ENCODE results near the gene VAV2. TPM values are rescaled to one million over a fixed set of nuclear protein-coding genes. Genes with fewer than 3 reads are reported as not detected.
"Not testable (repeated sequence)": the region's sequence is repeated elsewhere in the genome, so short reads cannot be mapped to it uniquely, and the experiment has no call there.

Gene VAV2
- total RNA-seq, 2 donors from 2014 or later = 3.4 to 6.0 TPM

DNA sequence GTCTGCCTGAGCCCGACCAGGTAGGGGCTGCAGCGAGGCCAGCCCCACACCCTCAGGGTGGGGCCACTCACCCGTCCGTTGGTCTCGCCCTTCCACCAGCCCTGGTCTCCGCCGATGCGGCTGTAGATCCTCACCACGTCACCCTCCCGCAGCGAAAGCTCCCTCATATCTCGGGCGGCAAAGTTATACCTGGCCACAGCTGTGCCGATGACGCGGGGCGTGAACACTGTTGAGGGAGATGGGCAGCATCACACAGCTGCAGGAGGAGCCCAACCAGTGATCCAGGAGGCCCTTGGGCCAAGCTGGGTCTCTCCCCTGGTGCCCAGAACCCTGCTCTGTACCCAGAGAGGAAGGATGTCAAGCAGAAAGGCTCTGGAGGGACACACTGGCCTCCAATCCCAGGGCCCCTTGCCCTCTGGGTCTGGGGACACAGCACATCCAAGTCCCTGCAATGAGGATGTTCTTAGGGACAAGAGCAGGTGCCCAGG, 223.7 kb downstream of the VAV2 start:
- peak; percentile 26 for DNase-seq (ENCODE audit: low spot score)
- no peak overlapping the region for H3K4me3 ChIP-seq
- H3K36me3 ChIP-seq = peaks cover 20% of the 10 kb centered on the region

DNA sequence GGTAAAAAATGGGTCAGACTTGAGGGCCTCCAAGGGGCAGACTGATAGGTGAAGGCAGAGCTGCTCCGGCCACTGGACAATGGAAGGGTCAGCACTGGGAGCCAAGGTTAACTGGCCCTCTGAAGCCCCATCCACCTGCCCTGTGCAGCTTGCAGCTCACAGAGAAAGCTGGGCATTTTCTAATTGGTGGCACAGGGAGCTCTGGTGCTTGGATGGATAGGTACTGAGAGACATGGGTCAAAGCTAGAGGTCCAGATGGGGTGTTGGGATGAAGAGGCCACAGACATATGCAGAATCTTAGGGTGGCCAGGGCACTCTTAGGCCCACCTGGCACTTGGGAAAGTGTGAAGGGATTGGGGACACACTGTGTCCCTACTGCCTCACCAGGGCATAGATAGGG, 224.5 kb downstream of the VAV2 start:
- no peaks in the 10 kb centered on the region for H3K27me3 ChIP-seq
- peaks cover 0 to 12% of the 10 kb centered on the region in 2 donors for H3K9me3 ChIP-seq
- no peaks in the 10 kb centered on the region for H3K4me1 ChIP-seq
- H3K4me3 ChIP-seq = no peak overlapping the region
- DNase-seq (ENCODE audit: low spot score) = peak; percentile 21
- H3K27ac ChIP-seq = no peak overlapping the region
- H3K36me3 ChIP-seq = peaks cover 22% of the 10 kb centered on the region
- TF ChIP-seq, protein P1, sequence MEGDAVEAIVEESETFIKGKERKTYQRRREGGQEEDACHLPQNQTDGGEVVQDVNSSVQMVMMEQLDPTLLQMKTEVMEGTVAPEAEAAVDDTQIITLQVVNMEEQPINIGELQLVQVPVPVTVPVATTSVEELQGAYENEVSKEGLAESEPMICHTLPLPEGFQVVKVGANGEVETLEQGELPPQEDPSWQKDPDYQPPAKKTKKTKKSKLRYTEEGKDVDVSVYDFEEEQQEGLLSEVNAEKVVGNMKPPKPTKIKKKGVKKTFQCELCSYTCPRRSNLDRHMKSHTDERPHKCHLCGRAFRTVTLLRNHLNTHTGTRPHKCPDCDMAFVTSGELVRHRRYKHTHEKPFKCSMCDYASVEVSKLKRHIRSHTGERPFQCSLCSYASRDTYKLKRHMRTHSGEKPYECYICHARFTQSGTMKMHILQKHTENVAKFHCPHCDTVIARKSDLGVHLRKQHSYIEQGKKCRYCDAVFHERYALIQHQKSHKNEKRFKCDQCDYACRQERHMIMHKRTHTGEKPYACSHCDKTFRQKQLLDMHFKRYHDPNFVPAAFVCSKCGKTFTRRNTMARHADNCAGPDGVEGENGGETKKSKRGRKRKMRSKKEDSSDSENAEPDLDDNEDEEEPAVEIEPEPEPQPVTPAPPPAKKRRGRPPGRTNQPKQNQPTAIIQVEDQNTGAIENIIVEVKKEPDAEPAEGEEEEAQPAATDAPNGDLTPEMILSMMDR (IDR thresholded peaks at IDR 0.05) = no peak

More for the DNA sequence above, 223.7 kb downstream of the VAV2 start:
- Histone ChIP-seq H3K9me3 (peaks cover 0 to 12% of the 10 kb centered on the region in 2 donors), H3K27me3 (no peaks in the 10 kb centered on the region), H3K27ac (no peak overlapping the region), H3K4me1 (no peaks in the 10 kb centered on the region)
- TF ChIP-seq, protein P1 (IDR thresholded peaks at IDR 0.05) = no peak

DNA sequence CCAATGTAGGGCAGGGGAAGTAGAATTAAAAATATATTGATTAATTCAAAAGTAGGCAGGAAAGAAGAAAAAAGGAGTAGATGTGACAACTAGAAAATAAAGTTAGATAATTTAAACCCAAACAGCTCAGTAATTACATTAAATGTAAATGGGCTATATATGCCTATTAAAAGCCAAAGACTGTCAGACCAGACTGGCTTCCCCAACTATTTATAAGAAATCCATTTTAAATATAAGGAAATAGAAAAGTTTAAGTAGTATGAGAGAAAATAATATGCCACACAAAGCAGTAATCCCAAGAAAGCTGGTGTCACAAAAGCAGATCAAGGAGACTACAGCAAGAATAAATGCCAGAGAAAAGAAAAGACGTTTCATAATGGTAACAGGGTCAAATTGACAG, 225.1 kb downstream of the VAV2 start:
- Histone ChIP-seq H3K9me3 (peaks cover 0 to 12% of the 10 kb centered on the region in 2 donors), H3K36me3 (peaks cover 22% of the 10 kb centered on the region), H3K27ac (no peak overlapping the region), H3K27me3 (no peaks in the 10 kb centered on the region), H3K4me3 (no peak overlapping the region), H3K4me1 (no peaks in the 10 kb centered on the region)
- TF ChIP-seq, protein P1 (IDR thresholded peaks at IDR 0.05) = no peak
- no peak for DNase-seq (ENCODE audit: low spot score)

DNA sequence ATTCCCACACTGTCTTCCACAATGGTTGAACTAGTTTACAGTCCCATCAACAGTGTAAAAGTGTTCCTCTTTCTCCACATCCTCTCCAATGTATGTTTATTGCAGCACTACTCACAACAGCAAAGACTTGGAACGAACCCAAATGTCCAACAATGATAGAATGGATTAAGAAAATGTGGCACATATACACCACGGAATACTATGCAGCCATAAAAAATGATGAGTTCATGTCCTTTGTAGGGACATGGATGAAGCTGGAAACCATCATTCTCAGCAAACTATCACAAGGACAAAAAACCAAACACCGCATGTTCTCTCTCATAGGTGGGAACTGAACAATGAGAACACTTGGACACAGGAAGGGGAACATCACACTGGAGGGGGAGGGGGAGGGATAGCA, 225.9 kb downstream of the VAV2 start:
- H3K4me1 ChIP-seq; H3K4me3 ChIP-seq; H3K27ac ChIP-seq; H3K27me3 ChIP-seq; DNase-seq (ENCODE audit: low spot score): not testable (repeated sequence)
- H3K9me3 ChIP-seq = peaks cover 0 to 12% of the 10 kb centered on the region in 2 donors
- peaks cover 22% of the 10 kb centered on the region for H3K36me3 ChIP-seq

DNA sequence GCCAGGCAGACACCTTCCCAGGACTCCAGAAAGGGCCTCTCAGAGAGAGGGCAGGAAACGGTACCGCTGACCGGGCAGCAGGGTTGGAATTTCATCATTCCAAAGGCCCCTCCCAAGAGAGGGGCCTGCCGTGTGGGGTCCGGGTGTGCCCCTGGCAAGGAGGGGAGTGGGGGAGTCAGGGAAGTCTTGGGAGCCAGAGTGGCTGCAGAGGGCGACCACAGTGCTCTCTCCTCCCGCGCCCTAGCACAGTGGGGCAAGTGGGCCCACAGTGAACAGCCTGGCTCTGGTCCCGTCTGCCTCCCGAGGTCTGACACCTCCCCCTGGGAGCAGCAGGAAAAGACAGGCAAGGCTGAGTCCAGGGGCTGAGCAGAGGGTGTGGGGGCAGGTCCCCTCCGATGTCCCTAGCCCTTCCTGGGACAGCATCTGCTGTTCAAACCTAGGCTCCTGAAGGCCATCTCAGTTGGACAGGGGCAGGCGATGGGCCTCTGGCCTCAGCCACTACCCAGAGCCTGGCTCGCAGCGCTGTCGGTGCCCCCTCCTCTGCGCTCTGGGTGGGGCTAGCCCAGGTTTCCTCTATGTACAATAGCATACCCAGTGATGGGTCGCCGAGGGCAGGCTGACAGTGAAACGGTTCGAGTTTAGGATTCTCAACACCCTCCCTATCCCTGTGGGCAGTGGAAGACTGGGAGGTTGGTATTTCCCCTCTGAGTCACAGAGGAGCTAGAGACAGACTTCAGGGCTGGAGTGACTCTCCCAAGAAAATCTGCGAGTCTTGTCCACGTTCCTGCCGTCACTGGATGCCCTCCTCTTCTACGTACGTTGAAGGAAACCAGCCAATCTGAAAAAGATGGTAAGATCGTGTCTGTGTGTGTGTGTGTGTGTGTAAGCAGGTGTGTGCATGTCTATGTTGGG, 228.6 kb downstream of the VAV2 start:
- H3K4me3 ChIP-seq = no peak overlapping the region
- H3K4me1 ChIP-seq = no peaks in the 10 kb centered on the region
- DNase-seq (ENCODE audit: low spot score) = no peak
- H3K9me3 ChIP-seq = peaks cover 0 to 12% of the 10 kb centered on the region in 2 donors
- H3K36me3 ChIP-seq = peaks cover 22% of the 10 kb centered on the region
- TF ChIP-seq, protein P1 (IDR thresholded peaks at IDR 0.05) = no peak
- no peaks in the 10 kb centered on the region for H3K27me3 ChIP-seq
- no peak overlapping the region for H3K27ac ChIP-seq

DNA sequence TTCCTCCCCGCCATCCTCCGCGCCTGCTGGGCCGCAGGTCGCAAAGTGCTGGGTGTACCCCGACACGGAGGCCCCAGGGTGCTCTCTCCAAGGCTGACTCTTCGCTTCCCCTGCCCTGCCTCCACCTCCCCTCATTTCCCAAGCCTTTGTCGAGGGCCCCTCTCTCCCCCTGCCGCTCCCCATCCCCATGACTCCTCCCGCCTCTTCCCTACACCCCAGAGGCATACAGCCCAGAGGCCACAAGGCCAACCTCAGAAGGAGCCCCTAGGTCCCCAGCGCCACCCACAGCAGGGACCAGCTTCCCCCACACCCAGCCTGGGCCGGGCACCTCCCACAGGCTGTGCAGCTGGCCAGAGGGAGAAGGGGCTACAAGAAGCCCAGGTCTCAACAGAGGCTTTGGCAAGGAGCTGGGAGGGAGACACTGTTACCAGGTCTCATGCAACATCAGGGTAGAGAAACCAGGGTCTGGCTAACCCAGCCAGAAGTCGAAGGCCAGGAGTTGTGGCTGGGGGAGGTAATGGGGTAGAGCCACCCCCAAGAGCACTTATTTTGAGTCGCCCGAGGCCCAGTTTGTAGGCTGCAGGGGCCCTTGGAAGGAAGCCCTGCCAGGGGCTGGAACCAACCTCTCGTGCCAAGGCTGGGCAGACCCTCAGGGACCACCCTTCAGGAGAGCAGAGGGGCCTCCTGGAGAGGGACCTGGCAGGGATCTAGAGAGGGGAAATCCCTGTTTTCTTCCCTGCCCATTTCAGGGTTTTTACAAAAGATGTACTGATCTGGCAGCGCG, 229.4 kb downstream of the VAV2 start:
- no peak overlapping the region for H3K27ac ChIP-seq
- TF ChIP-seq, protein P1 (IDR thresholded peaks at IDR 0.05) = no peak
- peaks cover 13% of the 10 kb centered on the region for H3K36me3 ChIP-seq
- no peak overlapping the region for H3K4me3 ChIP-seq
- H3K27me3 ChIP-seq = no peaks in the 10 kb centered on the region
- no peaks in the 10 kb centered on the region for H3K4me1 ChIP-seq
- DNase-seq (ENCODE audit: low spot score) = no peak
- peaks cover 0 to 11% of the 10 kb centered on the region in 2 donors for H3K9me3 ChIP-seq
